Stimulated activated CD4-positive, alpha-beta T cell treated with anti-CD3 and anti-CD28 coated beads, Interleukin-15, amount 100 ng/mL, for 24 hours (primary cell): Measurements from ENCODE around the gene ENDOU.
A peak's percentile ranks its signal among the peaks of the same experiment; 100 is the strongest.

Source experiments
- DNase-seq: peaks from one replicate; pipeline ENCODE4 v3.0.0-alpha.2; 2020

Gene ENDOU

GRCh38 chr12:47725091-47725772, at the start of gene ENDOU:
TSS of gene ENDOU (minus strand) at chr12:47725490. CDS start at chr12:47725413, 77 bp downstream.
- no peak for DNase-seq

- DNase-seq: no peak
Measured at GRCh38 chr12:47774663-47775062, 49.4 kb upstream of the ENDOU start.

GRCh38 chr12:47773858-47774580, 48.7 kb upstream of the ENDOU start:
- no peak for DNase-seq

- DNase-seq: peak; percentile 81
Measured at GRCh38 chr12:47773062-47773857, 48.0 kb upstream of the ENDOU start, which contains the start of gene SLC48A1. TSS of gene SLC48A1 (plus strand) at chr12:47773238. CDS start at chr12:47773305, 67 bp downstream.

GRCh38 chr12:47772738-47773061, 47.4 kb upstream of the ENDOU start:
- no peak for DNase-seq

- DNase-seq: no peak
Measured at GRCh38 chr12:47772094-47772660, 46.9 kb upstream of the ENDOU start.

- DNase-seq: no peak
Measured at GRCh38 chr12:47771304-47771703, 46.0 kb upstream of the ENDOU start.

- DNase-seq: no peak
Measured at GRCh38 chr12:47770086-47770726, 44.9 kb upstream of the ENDOU start.

GRCh38 chr12:47769234-47770085, 44.2 kb upstream of the ENDOU start:
- no peak for DNase-seq

- no peak for DNase-seq
Measured at GRCh38 chr12:47768323-47768811, 43.1 kb upstream of the ENDOU start.

- peak; percentile 82 for DNase-seq
Measured at GRCh38 chr12:47767216-47767724, 42.0 kb upstream of the ENDOU start.

GRCh38 chr12:47766502-47767215, 41.4 kb upstream of the ENDOU start:
- DNase-seq: no peak

- no peak for DNase-seq
Measured at GRCh38 chr12:47763481-47764346, 38.4 kb upstream of the ENDOU start.

GRCh38 chr12:47762850-47763465, 37.7 kb upstream of the ENDOU start:
- DNase-seq: no peak

GRCh38 chr12:47758834-47759690, 33.8 kb upstream of the ENDOU start, which contains the start of gene RAPGEF3:
TSS of gene RAPGEF3 (minus strand) at chr12:47758880. CDS start at chr12:47758556, 324 bp downstream.
- DNase-seq: peak; percentile 84

GRCh38 chr12:47758584-47758833, 33.2 kb upstream of the ENDOU start:
- no peak for DNase-seq

- DNase-seq: no peak
Measured at GRCh38 chr12:47757840-47758583, 32.7 kb upstream of the ENDOU start.
